ENCODE results near the gene ST3GAL2.
"Not testable (repeated sequence)": the region's sequence is repeated elsewhere in the genome, so short reads cannot be mapped to it uniquely, and the experiment has no call there.

The ST3GAL2 gene

DNA sequence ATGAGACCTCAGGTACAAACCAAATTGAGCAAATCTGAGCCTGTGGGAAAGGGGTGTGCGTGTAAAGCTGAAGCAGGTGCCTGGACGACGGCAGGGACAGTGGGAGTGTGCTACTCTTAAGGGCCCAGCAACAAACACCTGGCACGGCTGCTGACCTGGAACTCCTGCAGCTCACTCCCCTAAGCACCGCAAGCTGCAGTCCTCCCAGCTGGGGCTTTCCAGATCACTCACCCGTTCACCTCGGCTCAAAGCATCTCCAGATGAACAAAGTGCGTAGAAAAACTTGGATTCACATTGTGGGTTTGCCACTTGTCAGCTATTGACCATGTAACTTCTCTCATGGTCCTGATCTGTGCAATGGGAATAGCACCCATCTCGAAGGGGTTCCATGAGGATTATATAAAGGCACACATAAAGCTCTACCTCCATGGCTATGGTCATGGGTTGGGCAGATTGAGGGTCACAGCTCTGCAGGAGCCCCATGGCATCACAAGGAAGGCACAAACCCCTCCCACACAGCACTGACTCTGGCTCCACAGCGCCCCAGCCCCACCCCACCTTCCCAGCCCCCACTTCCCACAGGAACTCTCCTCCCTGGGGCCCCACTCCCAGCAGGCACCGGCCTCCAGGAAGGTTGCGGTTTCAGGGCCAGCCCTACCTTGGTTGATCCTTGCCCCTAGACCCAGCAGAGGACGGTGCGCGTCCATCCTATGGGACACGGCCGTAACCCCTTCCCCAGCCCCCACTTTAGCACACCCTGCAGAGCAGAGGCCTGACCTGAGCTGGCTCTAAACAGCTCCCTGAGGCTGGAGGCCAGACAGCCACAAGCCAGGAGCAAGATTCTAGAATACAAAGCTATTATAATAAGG is 21.9 kb downstream of the ST3GAL2 start:
- DNase-seq = no peak

GRCh38 chr16:70413572-70413971 is 25.3 kb downstream of the ST3GAL2 start:
- not testable (repeated sequence) for DNase-seq

GRCh38 chr16:70412385-70412784 is 26.5 kb downstream of the ST3GAL2 start:
- DNase-seq = no peak

DNA sequence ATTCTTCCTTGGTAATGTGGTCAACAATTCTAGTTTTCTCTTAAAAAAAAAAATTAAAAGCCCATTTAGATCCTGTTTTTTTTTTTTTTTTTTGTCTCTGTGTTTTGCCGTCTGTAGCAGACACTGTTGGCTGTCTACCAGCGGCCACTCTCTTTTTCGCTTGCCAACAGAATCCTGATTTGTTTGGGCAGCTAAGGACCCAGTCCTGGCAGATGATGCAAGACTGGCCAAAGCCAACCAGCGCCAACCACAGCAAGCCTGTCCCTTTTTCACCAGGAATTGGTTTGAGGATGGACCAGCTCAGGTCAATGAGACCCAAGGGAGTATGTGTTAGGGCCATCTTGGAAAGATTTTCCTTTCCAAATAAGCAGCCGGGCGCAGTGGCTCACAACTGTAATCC is 28.2 kb downstream of the ST3GAL2 start:
- DNase-seq = no peak

DNA sequence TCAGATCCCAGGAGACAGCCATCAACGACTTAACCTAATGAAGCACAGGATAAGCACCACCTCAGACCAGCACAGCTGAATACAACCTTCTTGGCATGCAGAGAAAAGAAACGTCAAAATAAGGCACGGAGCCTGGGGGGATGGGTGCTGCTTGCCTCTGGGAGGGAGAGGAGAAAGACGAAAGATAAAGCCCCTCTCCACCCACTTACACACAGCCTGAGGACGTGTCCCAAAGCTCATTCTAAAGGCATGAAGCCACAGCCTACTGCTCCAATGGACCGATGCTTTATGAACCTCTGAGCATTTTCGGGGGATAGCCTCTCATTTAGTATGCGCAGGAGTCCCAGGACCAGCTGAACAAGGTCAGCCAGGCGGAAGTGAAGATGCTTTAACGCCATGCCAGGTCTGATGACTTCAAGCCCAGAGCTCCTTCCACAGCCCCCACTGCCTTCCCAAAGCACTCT is 31.1 kb downstream of the ST3GAL2 start:
- DNase-seq = no peak

GRCh38 chr16:70406104-70406503 is 32.8 kb downstream of the ST3GAL2 start:
- not testable (repeated sequence) for DNase-seq

DNA sequence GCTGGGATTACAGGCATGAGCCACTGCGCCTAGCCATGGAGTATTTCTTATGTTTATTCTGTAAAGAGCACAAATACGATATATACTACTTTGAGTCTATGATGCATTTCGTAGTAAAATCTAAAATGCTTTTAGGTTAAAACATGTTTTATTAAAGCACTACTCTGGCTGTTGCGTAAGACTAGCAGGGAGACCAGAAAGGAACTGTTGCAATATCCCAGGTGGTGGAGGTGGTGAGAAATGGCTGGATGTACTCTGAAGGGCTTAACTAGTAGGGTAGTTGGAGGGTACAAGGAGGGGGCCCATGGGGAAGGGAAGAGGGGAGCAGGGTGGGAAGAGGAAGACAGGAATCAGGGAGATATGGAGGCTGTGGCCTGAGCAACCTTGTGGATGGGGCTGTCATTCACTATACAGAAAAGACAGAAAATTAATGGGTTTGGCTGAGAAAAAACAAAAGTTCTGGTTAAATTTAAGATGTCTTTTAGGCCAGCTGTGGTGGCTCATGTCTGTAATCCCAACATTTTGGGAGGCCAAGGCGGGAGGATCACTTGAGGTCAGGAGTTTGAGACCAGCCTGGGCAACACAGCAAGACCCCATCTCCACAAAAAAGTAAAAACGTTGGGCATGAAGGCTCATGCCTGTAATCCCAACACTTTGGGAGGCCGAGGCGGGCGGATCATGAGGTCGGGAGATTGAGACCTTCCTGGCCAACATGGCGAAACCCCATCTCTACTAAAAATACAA is 35.8 kb downstream of the ST3GAL2 start:
- DNase-seq = no peak

GRCh38 chr16:70399951-70400350 is 38.9 kb downstream of the ST3GAL2 start:
- DNase-seq = no peak

- no peak for DNase-seq
These were observed 39.5 kb downstream of the ST3GAL2 start for GRCh38 chr16:70399381-70399780.

- DNase-seq = no peak
These were observed 40.6 kb downstream of the ST3GAL2 start for GRCh38 chr16:70398177-70398743.

DNA sequence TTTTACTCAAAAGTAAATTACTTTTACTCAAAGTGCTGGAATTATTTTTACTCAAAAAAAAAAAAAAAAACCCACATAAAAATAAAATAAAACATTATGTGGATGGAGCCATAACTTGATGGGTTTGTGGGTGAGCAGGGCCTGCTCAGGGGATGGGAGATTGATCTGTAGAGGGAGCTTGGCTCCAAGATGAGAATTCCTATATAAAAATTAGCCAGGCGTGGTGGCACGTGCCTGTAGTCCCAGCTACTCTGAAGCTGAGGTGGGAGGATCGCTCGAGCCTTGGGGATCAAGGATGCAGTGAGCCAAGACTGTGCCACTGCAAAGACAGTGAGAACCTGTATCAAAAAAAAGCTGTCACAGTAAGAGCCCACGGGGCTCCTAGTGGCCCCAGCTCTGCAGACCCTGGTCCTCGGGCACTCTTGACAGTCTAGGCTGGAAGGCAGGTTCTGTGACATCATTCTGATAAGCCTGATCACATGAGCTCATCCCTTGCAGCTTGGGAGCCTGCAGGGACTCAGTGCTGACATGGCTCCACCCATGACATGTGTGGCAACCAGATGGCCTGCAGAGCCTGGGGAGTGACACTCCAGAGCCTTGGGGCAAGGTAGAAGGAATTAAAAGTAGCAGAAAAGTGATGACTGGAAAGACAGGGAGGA is 42.5 kb downstream of the ST3GAL2 start:
- no peak for DNase-seq

DNA sequence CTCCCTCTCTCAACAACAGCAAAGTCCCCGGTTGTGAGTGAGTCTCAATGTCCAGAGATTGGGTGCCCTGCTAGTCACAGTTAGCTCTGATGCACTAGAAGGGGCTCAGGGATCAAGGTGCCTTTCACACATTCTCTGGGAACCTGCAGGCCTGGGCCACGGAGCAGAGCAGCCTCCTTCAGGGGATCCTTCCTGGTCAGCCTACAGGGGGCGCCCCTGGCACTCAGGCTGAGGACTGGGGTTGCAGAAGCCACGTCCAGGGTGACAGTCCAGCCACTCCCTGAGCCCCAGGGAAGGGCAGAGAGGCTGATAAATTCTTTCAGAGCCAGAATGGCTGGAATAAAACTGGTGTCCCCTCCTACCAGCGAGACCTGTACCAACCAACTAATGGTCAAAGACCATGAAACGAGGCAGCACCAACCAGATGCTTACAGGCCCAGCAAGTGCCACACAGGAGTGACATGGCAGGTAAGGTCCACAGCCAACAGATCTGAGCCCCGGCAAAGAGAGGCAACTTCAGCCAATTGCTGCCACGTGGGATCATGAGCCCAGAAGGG is 43.5 kb downstream of the ST3GAL2 start:
- peak; percentile 64 for DNase-seq

- DNase-seq = no peak
These were observed 44.0 kb downstream of the ST3GAL2 start for GRCh38 chr16:70394853-70395252.

GRCh38 chr16:70393662-70394061 is 45.2 kb downstream of the ST3GAL2 start:
- no peak for DNase-seq

DNA sequence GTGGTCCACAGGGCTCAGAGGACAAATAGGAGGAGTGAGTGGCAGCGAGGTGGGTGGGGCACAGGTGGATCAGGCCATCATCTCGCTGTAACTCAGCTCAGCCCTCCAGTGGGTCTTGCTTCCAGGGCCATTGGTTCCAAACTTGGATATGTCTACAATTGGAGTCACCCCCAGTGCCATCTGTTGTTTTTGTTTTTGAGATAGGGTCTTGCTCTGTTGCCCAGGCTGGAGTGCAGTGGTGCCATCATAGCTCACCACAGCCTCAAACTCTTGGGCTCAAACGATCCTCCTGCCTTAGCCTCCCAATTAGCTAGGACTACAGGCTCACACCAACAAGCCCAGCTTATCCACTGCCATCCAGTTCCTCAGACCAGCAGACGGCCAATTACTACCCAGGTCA is 46.3 kb downstream of the ST3GAL2 start:
- DNase-seq = no peak

DNA sequence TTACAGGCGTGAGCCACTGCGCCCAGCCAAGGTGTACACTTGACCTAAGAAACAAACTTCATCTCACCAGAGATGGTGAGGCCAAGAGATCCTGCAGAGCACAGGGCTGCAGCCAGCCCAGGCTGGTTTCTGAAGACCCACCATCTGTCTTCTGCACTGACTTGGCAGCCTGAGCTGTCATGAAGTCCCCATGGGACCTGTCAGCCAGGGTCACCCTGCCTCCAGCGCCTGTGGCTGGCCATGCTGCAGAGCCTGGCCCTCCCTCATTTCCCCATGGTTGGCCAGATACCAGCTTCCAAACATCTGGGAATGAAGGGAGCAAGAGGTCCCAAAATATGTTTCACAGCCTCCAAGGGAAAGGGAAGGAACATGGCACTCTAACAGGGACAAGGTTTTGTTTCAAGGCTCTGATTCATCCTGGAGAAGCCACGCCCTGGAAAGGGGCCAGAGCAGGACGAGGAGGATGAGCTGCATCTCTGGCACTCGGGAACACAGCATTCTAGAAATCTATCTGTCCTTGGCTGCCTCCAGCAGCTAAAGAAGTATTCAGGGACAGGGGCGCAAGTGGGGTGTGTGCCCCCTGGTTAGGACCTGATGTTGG is 46.9 kb downstream of the ST3GAL2 start:
- no peak for DNase-seq

GRCh38 chr16:70391446-70391845 is 47.5 kb downstream of the ST3GAL2 start:
- no peak for DNase-seq

- DNase-seq = no peak
These were observed 48.1 kb downstream of the ST3GAL2 start for GRCh38 chr16:70390774-70391173.

DNA sequence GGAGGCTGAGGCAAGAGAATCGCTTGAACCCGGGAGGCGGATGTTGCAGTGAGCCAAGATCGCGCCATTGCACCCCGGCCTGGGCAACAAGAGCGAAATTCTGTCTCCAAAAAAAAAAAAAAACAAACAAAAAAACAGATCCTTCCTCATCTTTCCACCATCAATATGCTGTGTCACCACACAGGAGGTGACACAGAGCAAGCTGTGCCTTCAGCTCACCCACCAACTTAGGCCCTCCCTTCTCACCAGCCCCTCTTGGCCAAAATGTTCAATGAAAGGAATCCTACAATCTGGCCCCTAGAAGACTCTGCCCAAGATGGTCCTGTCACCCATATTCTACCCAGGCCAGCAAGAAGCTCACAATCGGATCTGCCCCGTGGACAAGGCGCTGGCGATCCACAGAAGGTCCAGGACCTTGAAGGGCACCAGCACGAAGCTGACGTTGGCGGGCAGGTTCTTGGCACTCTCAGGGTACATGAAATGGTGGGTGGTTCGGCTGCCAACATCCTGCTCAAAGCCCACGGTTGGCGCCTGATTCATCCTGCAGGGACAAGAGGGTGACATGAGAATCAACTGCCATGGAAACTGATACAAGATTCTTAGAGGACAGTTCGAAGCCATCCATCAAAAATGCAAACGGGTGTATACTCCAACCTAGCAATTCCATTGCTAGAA is 50.8 kb downstream of the ST3GAL2 start:
- DNase-seq = no peak

DNA sequence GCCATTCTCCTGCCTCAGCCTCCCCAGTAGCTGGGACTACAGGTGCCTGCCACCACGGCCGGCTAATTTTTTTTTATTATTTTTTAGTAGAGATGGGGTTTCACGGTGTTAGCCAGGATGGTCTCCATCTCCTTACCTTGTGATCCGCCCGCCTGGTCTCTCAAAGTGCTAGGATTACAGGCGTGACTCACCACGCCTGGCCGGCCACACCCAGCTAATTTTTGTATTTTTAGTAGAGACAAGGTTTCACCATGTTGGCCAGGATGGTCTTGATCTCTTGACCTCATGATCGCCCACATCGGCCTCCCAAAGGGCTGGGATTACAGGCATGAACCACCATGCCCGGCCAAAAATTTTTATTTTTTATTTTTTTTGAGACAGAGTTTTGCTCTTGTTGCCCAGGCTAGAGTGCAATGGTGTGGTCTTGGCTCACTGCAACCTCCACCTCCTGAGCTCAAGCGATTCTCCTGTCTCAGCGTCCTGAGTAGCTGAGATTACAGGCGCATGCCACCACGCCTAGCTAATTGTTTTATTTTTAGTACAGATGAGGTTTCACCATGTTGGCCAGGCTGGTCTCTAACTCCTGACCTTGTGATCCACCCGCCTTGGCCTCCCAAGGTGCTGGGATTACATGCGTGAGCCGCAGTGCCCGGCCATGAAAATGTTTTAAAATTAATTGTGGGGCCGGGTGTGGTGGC is 52.5 kb downstream of the ST3GAL2 start:
- not testable (repeated sequence) for DNase-seq

DNA sequence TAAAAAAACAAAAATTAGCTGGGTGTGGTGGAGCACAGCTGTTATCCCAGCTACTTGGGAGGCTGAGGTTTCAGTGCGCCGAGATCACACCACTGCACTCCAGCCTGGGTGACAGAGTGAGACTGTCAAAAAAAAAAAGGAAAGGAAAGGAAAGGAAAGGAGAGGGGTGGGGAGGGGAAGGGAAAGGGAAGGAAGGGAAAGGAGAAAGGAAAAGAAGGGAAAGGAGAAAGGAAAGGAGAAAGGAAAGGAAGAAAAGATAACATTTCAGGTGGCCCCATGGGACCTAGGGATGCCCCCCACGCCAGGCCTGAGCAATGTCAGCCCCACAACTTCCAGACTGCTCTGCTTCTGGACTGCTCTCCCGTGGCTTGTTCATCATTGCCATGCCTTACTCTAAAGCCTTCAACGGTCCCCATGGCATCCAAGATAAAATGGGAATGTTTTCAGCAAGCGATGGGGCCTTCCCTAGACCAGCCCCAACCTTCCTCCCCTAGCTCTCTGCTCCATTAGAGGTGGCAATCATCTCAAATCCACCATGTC is 55.4 kb downstream of the ST3GAL2 start:
- DNase-seq = no peak
